Fibroblast of pulmonary artery (primary cell): Measurements from ENCODE around the gene RBM17.

Source experiments
- DNase-seq: peaks from one replicate; pipeline ENCODE4 v3.0.0-alpha.2; 2010; ENCODE audit warnings: low read depth
- H3K4me3 ChIP-seq: replicated peaks from 2 replicates; pipeline ENCODE4 v1.5.1; 2011; ENCODE audit warnings: low read depth, mild to moderate bottlenecking, control low read depth, low read length, moderate library complexity
- TF ChIP-seq, protein P1 (sequence below): IDR thresholded peaks from 2 replicates; pipeline ENCODE4 v1.5.1; 2011; ENCODE audit warnings: mild to moderate bottlenecking, control low read depth, low read length, inconsistent platforms; ENCODE audit errors: missing control alignments

Gene RBM17

DNA sequence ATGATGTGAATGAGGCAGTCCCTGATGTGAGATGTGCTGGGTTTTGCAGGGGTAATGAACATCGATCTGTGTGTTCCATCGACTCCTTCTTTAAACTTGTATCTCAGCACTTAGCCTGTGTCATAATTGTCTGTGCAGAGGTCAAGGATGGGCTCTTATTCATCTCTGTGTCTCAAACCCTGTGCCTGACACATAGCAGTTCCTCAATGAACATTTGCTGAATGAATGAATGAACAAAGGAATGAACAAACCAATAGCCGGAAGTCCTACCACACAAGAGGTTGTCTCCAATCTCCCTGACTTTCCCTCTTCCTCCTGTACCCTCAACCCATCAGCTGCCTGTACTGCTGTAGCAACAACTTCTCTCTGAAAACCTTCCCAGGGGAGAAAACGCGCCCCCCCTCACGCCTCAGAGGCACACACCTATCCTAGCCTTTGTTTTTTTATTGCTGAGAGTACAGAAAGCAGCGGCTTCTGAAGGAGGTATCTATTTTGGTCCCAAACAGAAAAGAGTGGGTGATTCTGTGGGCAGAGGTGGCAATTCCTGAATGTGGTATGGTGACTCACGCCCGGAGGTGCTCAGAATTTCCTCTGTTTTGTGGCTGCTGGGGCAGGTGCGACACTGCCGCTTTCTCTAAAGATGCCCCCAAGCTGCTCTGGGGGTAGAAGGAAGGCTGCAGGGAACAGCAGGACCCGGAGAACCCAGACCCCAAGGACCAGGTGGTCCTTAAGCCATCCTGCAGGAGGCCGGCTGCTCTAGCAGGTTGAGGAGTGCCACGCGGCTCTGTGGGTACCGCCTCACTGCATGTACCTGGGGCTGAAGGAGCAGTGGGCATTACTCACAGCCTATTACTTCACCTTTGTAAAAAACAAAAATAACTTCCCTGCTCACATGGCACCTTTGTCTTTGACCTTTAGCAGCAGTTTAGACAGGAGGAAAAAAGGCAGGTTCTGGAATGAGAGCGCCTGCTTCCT is 36.3 kb upstream of the RBM17 start:
- DNase-seq = no peak
- H3K4me3 ChIP-seq = no peak overlapping the region
- TF ChIP-seq, protein P1, sequence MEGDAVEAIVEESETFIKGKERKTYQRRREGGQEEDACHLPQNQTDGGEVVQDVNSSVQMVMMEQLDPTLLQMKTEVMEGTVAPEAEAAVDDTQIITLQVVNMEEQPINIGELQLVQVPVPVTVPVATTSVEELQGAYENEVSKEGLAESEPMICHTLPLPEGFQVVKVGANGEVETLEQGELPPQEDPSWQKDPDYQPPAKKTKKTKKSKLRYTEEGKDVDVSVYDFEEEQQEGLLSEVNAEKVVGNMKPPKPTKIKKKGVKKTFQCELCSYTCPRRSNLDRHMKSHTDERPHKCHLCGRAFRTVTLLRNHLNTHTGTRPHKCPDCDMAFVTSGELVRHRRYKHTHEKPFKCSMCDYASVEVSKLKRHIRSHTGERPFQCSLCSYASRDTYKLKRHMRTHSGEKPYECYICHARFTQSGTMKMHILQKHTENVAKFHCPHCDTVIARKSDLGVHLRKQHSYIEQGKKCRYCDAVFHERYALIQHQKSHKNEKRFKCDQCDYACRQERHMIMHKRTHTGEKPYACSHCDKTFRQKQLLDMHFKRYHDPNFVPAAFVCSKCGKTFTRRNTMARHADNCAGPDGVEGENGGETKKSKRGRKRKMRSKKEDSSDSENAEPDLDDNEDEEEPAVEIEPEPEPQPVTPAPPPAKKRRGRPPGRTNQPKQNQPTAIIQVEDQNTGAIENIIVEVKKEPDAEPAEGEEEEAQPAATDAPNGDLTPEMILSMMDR = no peak

DNA sequence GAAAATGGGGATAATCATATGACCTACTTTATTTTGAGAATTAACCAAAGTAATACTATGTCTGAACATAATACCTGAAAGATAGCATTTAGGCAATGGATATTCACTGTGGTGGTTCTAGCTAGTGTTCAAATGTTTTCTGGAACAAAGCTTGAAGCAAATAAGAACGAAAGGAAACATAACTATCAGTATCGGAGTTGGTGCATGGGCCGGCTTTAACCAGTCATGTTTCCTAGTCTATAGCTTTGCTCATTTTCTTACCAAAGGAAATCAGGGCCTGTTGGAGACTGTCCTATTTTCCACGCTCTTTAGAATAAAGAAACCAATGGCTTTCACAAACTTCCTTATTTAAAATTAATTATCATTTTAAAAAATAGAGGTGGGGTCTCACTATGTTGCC is 35.5 kb upstream of the RBM17 start:
- no peak overlapping the region for H3K4me3 ChIP-seq
- DNase-seq = no peak
- TF ChIP-seq, protein P1 = no peak

DNA sequence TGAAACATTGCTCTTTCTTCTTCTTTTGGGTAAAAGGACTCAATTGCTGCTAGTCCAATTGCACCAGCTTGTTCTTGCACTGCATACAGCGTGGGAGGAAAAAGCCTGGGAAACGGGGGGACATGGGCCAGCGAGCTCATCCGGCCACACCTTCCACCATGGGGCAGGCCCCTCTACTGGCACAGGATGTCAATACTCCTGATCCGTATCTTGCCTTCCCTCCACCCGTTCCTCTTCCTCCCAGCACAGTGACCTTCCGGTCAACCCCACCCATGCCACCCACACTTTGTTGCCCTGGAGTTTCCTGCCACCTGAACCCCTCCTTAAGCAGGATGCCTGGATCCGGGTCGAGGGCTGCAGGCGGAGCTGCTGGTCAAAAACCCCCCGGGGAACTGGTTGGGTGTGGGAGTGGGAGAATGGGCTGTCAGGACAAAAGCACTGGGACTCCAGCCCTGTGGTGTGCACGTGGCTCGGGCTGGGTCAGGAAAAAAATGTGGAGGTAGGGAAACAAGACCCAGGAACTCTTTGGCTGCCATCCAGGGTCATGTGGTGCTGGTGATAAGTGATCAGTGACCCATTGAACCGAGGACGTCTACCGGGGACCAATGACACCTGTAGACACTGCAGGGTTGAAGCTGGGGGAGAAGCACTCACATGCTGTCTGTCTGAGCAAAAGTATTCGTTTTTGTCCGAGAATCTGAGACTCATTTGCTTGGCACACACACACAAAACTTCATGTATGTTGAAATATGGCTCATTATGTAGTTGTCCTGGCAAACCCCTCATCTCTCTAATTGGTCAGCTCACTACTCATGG is 34.8 kb upstream of the RBM17 start:
- DNase-seq = no peak
- H3K4me3 ChIP-seq = no peak overlapping the region
- TF ChIP-seq, protein P1 = no peak

DNA sequence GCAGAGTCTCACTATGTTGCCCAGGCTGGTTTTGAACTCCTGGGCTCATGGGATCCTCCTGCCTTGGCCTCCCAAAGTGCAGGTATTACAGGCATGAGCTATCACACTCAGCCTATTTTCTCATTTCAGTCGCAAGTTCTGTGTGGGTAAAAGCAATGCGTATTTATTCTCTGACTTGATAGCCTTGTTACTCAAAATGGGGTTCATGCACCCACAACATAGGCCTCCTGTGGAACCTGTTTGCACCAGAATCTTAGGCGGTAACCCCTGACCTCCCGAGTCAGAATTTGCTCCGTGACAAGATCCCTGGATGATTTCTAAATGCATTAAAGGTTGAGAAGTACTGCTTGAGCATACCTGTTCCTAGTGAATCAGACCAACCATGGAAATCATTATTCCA is 34.0 kb upstream of the RBM17 start:
- TF ChIP-seq, protein P1 = no peak
- DNase-seq = no peak
- no peak overlapping the region for H3K4me3 ChIP-seq

DNA sequence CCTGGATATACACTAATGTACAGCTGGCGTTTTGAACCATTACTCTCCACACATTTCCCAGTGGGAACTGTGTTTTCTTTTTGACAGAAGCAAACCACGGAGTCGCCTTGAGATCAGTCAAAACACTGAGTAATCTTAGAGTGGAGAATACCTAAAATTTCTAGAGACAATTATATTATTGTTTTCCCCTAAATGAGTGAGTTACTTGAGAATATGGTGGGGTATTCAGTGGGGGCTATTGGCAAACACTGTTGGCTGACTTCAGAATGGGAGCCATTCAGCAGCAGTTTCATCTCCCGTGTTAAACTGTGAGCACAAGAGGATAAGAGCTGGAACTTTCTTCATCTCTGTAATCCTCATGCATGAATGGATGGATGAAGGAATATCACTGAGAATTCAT is 32.9 kb upstream of the RBM17 start:
- TF ChIP-seq, protein P1 = no peak

DNA sequence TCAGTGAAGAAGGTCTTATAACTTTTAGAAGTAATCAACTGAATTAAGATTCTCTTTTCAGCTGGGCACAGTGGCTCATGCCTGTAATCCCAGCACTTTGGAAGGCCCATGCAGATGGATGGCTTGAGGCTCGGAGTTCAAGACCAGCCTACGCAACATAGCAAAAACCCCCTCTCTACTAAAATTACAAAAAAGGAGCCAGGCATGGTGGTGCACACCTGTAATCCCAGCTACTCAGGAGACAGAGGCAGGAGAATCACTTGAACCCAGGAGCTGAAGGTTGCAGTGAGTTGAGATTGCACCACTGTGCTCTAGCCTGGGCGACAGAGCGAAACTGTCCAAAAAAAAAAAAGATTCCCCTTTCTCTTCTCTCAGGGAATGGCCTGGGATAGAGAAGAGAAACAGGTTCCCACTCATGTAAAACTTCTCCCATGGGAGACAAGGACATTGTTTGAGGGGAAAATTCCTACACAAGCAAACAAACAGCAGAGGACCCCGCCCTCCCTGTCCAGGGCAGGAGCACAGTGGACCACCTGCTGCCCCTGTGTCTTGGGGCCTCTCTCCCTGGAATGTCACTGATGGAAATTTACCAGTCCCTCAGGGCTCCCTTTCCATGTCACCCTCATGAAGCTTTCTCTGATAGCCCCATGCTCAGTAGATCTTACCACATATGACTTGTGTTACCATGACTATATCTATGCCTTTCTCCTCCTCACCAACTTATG is 32.3 kb upstream of the RBM17 start:
- H3K4me3 ChIP-seq = no peak overlapping the region
- TF ChIP-seq, protein P1 = no peak
- DNase-seq = no peak

More for the DNA sequence above, 32.9 kb upstream of the RBM17 start:
- H3K4me3 ChIP-seq = no peak overlapping the region
- no peak for DNase-seq
